NCI-H2081 (cell line): ENCODE results near the gene MRPL42.
"Not testable (repeated sequence)": the region's sequence is repeated elsewhere in the genome, so short reads cannot be mapped to it uniquely, and the experiment has no call there.

Experiments
- DNase-seq, 2 experiments: peaks; one replicate each; lab custom pipeline; 2025; lab: John Stamatoyannopoulos, UW

The MRPL42 gene

DNA sequence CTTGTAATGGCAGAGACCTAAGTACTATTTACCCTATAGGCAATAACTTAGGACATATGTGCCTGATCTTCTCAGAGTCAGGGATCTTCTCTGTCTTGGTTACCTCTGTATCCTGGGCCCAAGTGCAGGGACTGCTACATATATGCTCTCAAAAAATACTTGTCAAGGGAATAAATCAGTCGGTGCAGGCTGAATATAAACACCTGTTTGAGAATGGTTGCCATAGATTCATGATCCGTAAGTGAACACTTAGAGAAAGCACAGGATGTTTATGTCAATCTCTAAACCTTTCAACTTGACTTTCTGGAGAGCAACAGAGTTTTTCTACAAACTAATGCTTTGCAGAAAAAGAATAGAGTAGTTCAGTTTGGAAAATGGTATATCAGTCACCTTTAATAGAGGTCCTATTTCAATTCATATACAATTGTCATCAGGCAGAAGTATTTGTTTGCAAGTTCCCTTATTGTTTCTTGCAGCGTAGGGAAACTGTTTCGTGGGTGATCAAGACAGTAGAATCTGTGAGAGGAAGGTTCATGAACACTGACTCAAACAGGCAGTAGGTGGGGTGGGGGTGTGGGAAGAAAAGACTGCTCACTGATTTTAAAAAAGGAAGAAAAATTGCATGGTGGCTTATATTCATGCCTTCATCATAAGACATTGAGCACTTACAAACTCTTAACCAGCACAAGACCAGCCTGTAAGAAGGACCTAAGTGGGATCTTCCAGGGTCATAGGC lies 19.6 kb upstream of the MRPL42 start:
- DNase-seq, result no peak

GRCh38 chr12:93448796-93449195 lies 18.5 kb upstream of the MRPL42 start:
- DNase-seq, result no peak

GRCh38 chr12:93449277-93449676 lies 18.0 kb upstream of the MRPL42 start:
- no peak for DNase-seq

DNA sequence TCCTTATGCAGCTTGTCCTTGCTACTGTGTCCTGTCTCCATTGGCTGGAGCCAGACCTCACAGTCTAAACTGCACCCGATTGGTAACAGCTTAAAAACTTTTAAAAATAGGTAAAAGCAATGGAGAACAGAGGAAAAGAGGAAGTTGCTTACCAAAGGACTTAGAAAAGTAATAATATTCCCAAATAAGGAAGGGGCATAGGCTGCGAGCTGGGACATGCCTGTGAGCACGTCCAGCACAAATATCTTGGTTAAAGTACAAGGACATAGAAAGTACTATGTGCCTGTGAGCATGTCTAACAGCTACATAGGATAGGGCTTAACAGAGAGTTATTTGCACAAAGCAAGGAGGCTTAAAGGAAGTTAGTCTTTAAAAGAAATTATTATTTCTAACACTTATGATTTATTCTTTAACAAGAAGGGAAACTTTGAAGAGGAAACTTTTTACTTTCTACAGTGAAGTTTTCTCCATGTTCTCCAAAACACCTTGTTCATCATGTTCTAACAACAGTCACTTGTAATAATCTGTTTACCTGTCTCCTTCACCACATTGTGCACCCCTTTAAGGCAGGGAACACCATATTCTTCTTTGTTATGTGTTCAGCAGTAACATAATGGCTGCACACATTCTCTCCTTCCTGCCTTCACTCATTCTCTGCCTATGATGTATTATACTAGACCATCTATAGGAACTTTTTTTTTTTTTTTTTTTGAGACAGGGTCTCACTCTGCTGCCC lies 15.7 kb upstream of the MRPL42 start:
- DNase-seq, result no peak

GRCh38 chr12:93453633-93454032 lies 13.7 kb upstream of the MRPL42 start:
- no peak for DNase-seq

GRCh38 chr12:93456077-93456476 lies 11.2 kb upstream of the MRPL42 start:
- DNase-seq, result no peak

DNA sequence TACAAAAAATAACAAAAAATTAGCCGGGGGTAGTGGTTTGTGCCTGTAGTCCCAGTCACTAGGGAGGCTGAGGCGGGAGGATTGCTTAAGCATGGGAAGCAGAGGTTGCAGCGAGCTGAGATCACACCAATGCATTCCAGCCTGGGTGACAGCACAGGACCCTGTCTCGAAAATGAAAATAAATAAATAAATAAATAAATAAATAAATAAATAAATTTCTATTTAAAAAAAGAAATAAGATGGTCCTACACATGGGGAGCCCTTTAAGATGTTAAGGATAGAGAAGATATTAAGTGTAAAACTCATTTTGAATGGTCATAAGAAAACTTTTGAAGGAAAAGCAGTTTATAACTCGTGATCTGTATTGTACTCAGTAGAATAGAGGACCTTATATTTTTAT lies 8.2 kb upstream of the MRPL42 start:
- DNase-seq, result no peak

DNA sequence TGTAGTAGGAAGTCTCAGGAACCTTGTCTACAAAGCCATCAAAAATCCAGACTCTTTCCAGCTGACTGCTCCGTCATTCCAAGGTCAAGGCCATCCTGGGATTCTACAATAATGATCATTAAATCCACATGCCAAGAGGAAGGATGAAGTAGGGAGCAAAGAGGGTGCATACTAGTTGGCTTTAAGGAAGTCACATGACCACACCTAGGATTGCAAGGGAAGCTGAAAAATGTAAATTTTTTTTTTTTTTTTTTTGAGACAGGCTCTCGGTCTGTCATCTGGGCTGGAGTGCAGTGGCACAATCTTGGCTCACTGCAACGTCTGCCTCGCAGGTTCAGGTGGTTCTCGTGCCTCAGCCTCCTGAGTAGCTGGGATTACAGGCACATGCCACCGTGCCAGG lies 7.3 kb upstream of the MRPL42 start:
- DNase-seq, result no peak

- no peak for DNase-seq
Measured at GRCh38 chr12:93460902-93461301, 6.4 kb upstream of the MRPL42 start.

DNA sequence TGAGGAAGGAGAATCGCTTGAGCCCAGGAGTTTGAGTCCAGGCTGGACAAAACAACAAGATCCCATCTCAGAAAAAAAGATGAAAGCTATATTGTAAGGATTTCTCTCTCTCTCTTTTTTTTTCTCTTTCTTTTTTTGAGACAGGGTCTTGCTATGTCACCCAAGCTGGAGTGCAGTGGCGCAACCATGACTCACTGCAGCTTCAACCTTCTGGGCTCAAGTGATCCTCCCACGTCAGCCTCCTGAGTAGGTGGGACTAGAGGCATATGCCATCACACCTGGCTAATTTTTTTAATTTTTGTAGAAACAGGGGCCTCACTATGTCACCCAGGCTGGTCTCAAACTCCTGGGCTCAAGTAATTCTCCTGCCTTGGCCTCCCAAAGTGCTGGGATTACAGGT lies 5.8 kb upstream of the MRPL42 start:
- DNase-seq, result no peak

DNA sequence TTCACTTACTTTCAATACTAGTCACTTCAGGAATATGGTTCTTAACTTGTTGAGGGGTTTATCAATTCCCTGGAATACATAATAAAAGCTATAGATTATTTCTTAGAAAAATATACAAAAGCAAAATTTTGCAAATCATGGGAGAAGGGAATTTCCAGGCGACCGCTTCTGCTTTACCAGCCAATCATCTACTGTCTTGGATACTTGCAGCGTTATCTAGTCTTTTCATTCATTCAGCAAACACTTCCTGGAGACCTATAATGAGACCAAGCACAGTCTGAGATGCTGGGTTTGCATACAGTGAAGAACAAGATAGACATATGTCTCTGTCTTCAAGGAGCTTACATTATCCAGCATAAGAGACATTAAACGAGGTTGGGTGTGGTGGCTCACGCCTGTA lies 1.5 kb upstream of the MRPL42 start:
- no peak for DNase-seq

DNA sequence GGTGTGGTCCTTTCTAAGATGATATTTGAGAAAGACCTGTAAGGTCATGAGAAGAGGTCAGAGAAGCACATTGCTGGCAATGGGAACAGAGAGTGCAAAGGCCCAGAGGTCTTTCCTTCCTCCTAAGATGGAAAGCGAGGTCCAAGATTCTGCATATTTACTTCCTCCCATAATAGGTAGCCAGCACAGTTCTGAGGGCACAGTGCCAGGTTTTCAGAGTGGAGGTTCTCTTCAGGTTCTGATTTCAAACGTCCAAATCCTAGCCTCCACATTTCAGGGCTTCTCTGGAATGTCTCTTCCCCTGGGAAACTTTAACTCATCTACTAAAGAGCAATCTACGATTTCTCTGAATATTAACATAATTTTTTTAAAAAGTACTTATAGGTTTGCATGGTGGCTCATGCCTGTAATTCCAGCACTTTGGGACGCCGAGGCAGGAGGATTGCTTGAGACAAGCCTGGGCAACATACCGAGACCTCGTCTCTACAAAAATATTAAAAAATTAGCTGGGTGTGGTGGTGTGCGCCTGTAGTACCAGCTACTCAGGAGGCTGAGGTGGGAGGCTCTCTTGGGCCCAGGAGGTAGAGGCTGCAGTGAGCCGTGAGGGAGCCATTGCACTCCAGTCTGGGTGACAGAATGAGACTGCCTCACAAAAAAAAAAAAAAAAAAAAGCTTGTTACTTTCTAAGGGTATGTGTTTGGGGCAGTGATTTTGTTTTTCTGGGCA lies 526 bp upstream of the MRPL42 start:
- no peak for DNase-seq

DNA sequence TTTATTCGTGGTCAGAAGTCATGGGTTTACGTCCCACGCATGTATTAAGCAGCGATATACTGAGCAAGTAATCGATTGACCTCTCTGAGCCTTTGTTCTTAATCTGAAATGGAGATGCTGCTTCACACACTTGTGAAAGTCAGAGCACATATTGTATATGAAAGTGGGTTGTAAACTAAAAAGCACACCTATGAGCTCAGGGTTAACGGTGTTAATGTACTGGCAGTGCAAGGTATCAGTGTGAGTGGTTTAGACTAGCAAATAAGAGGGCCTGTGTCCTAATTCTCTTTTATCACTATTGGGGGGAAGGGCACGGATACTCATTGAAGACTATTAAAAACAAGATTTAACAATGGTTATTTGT lies 676 bp downstream of the MRPL42 start:
- DNase-seq, result no peak

- DNase-seq, result no peak
Measured at GRCh38 chr12:93469386-93469785, 2.1 kb downstream of the MRPL42 start.

- no peak for DNase-seq
Measured at GRCh38 chr12:93476555-93476954, 9.2 kb downstream of the MRPL42 start.

DNA sequence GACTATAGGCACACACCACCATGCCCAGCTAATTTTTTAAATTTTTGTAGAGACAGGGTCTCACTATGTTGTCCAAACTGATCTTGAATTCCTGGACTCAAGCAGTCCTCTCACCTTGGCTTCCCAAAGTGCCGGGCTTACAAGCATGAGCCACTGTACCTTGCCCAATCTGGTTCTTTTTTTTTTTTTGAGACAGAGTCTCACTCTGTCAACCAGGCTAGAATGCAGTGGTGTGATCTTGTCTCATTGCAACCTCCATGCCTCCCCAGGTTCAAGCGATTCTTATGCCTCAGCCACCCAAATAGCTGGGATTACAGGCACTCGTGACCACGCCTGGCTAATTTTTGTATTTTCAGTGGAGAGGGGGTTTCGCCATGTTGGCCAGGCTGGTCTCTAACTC lies 15.4 kb downstream of the MRPL42 start:
- DNase-seq, result no peak

- no peak for DNase-seq
Measured at GRCh38 chr12:93483151-93483807, 16.0 kb downstream of the MRPL42 start.

GRCh38 chr12:93484315-93484981 lies 17.1 kb downstream of the MRPL42 start:
- no peak for DNase-seq

DNA sequence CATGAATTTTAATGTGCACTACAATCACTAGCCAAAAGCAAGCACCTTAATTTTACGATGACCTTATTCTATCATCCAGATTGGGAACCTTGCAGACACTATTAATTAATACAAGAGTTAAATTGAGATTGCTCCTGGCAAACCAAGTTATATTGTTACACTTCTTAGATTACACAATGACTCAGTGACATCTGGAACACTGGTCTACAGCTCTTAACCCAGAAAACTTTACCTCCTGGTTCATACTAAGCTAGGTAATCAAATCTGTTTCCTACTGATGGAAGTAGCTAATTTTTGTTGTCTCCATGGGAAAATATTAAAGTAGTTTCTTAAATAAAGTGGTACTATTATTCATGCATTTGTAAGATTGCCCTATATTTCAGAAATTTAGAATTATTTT lies 25.5 kb downstream of the MRPL42 start:
- DNase-seq, result not testable (repeated sequence)

DNA sequence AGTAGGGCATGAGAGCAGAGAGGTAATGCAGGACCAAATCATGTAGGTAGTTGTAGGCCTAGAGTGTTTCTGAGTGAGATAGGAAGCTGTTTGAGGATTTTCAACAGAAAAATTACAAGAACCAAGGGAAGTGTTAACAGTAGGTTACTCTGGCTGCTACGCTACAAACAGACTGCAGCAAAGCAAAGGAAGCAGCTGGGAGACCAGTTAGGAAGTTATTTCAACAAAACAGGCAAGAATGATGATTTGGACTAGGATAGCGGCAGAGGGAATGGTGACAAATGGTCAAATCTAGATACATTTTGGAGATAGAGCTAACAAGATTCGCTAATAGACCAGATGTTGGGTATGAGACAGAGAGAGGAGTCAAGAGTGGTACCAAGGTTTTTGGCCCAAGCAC lies 26.8 kb downstream of the MRPL42 start:
- DNase-seq, result no peak

- DNase-seq, result no peak
Measured at GRCh38 chr12:93497456-93497855, 30.1 kb downstream of the MRPL42 start.

DNA sequence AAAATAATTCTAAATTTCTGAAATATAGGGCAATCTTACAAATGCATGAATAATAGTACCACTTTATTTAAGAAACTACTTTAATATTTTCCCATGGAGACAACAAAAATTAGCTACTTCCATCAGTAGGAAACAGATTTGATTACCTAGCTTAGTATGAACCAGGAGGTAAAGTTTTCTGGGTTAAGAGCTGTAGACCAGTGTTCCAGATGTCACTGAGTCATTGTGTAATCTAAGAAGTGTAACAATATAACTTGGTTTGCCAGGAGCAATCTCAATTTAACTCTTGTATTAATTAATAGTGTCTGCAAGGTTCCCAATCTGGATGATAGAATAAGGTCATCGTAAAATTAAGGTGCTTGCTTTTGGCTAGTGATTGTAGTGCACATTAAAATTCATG lies 31.5 kb downstream of the MRPL42 start:
- not testable (repeated sequence) for DNase-seq
